ENCODE data around the gene SCYGR2.

SCYGR2 gene

GRCh38 chr2:227612546-227613271 is 14.0 kb downstream of the SCYGR2 start:
- no peaks in the 10 kb centered on the region for H3K4me1 ChIP-seq (ENCODE audit: insufficient read depth, low read length, severe bottlenecking)
- no peaks in the 10 kb centered on the region for H3K36me3 ChIP-seq (ENCODE audit: insufficient read depth, low read length)
- no peak overlapping the region for H3K4me3 ChIP-seq (ENCODE audit: low read depth, low read length, poor library complexity, severe bottlenecking)
- H3K9me3 ChIP-seq (ENCODE audit: low read length) = no peaks in the 10 kb centered on the region
- TF ChIP-seq EZH2 (IDR thresholded peaks at IDR 0.05; ENCODE audit: borderline replicate concordance, low read length) (no peak), CTCF (IDR thresholded peaks at IDR 0.05; ENCODE audit: low read length) (no peak)
- no peaks in the 10 kb centered on the region for H3K27me3 ChIP-seq (ENCODE audit: insufficient read depth, low read length)
- H3K4me2 ChIP-seq (ENCODE audit: low read length) = no peak overlapping the region
- H3K27ac ChIP-seq (ENCODE audit: low read depth, low read length, poor library complexity, severe bottlenecking) = no peak overlapping the region
- no peaks in the 10 kb centered on the region for H3K79me2 ChIP-seq (ENCODE audit: insufficient read depth, low read length)
- H3K9me2 ChIP-seq (ENCODE audit: low read depth, low read length) = no peaks in the 10 kb centered on the region
- no peaks in the 10 kb centered on the region for H3F3A ChIP-seq (ENCODE audit: insufficient read depth, low read length)
- no peak overlapping the region for H2AFZ ChIP-seq (ENCODE audit: low read length)
- H4K20me1 ChIP-seq (ENCODE audit: insufficient read depth, low read length) = no peaks in the 10 kb centered on the region
- no peak overlapping the region for H3K9ac ChIP-seq (ENCODE audit: low read length)

- Histone ChIP-seq H3K79me2 (ENCODE audit: insufficient read depth, low read length) (no peaks in the 10 kb centered on the region), H3K9me3 (ENCODE audit: low read length) (no peaks in the 10 kb centered on the region), H3K9ac (ENCODE audit: low read length) (no peak overlapping the region), H3K4me1 (ENCODE audit: insufficient read depth, low read length, severe bottlenecking) (no peaks in the 10 kb centered on the region), H3K36me3 (ENCODE audit: insufficient read depth, low read length) (no peaks in the 10 kb centered on the region), H3F3A (ENCODE audit: insufficient read depth, low read length) (no peaks in the 10 kb centered on the region), H3K9me2 (ENCODE audit: low read depth, low read length) (no peaks in the 10 kb centered on the region), H3K4me3 (ENCODE audit: low read depth, low read length, poor library complexity, severe bottlenecking) (no peak overlapping the region), H3K4me2 (ENCODE audit: low read length) (no peak overlapping the region), H3K27me3 (ENCODE audit: insufficient read depth, low read length) (no peaks in the 10 kb centered on the region), H2AFZ (ENCODE audit: low read length) (no peak overlapping the region), H3K27ac (ENCODE audit: low read depth, low read length, poor library complexity, severe bottlenecking) (no peak overlapping the region), H4K20me1 (ENCODE audit: insufficient read depth, low read length) (no peaks in the 10 kb centered on the region)
- TF ChIP-seq EZH2 (IDR thresholded peaks at IDR 0.05; ENCODE audit: borderline replicate concordance, low read length) (no peak), CTCF (IDR thresholded peaks at IDR 0.05; ENCODE audit: low read length) (no peak)
Observed at GRCh38 chr2:227613272-227613660, 14.6 kb downstream of the SCYGR2 start.

DNA sequence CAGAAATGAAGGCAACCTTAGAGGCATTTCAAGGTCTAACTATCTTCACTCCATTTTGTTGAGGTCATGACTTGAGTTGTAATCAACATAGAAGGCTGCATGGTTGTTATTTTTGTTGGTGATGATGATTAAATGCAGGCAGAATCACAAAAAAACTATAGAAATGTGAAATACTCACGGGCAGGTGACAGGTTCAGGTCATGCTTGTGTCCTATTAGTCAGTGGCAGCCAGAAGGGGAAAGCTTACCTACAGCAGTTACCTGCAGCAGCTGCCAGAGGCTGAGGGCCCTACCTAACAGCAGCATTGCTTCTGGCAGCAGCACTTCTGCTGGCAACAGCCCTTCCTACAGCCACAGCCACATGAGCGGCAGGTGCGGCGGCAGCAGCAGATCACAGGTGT is 15.6 kb downstream of the SCYGR2 start:
- Histone ChIP-seq H3K4me1 (ENCODE audit: insufficient read depth, low read length, severe bottlenecking) (no peaks in the 10 kb centered on the region), H3K9me3 (ENCODE audit: low read length) (no peaks in the 10 kb centered on the region), H3K9me2 (ENCODE audit: low read depth, low read length) (no peaks in the 10 kb centered on the region), H3K27me3 (ENCODE audit: insufficient read depth, low read length) (no peaks in the 10 kb centered on the region), H3K9ac (ENCODE audit: low read length) (no peak overlapping the region), H3F3A (ENCODE audit: insufficient read depth, low read length) (no peaks in the 10 kb centered on the region), H3K79me2 (ENCODE audit: insufficient read depth, low read length) (no peaks in the 10 kb centered on the region), H4K20me1 (ENCODE audit: insufficient read depth, low read length) (no peaks in the 10 kb centered on the region), H2AFZ (ENCODE audit: low read length) (no peak overlapping the region), H3K36me3 (ENCODE audit: insufficient read depth, low read length) (no peaks in the 10 kb centered on the region), H3K4me2 (ENCODE audit: low read length) (no peak overlapping the region), H3K27ac (ENCODE audit: low read depth, low read length, poor library complexity, severe bottlenecking) (no peak overlapping the region), H3K4me3 (ENCODE audit: low read depth, low read length, poor library complexity, severe bottlenecking) (no peak overlapping the region)
- TF ChIP-seq CTCF (IDR thresholded peaks at IDR 0.05; ENCODE audit: low read length) = no peak
- TF ChIP-seq EZH2 (IDR thresholded peaks at IDR 0.05; ENCODE audit: borderline replicate concordance, low read length) = no peak

Data from OCI-LY1 (cell line).